Testis (tissue), 3 donors: ENCODE results near the gene SHBG. TPM values are rescaled to one million over a fixed set of nuclear protein-coding genes. Genes with fewer than 3 reads are reported as not detected.

Experiments
- DNase-seq: peaks from one replicate; pipeline ENCODE4 v3.0.0-alpha.2; 2019
- H3K27ac ChIP-seq, 2 donors: fragments of 200-600 bp; sonication (generic); one replicate each; pipeline ENCODE4 v1.5.1; 2019
- H3K27me3 ChIP-seq: fragments of 200-600 bp; sonication (generic); one replicate; pipeline ENCODE4 v1.5.1; 2019
- H3K36me3 ChIP-seq: fragments of 200-600 bp; sonication (generic); one replicate; pipeline ENCODE4 v1.5.1; 2017; ENCODE audit warnings: low read depth; ENCODE audit errors: missing control alignments
- H3K4me1 ChIP-seq: fragments of 200-600 bp; sonication (generic); one replicate; pipeline ENCODE4 v1.5.1; 2019
- H3K4me3 ChIP-seq, 2 donors: fragments of 200-600 bp; sonication (generic); one replicate each; pipeline ENCODE4 v1.5.1; 2017 to 2019
- H3K9me3 ChIP-seq: fragments of 200-600 bp; sonication (generic); one replicate; pipeline ENCODE4 v1.5.1; 2017
- POLR2A ChIP-seq: fragments of 450-650 bp; IDR thresholded peaks from one replicate; pipeline ENCODE4 v1.6.1; 2017; ENCODE audit warnings: antibody characterized with exemption, mild to moderate bottlenecking, moderate library complexity
- WGBS, 2 donors: methylation state at CpG; one replicate each; pipeline ENCODE4 v1.1.5; 2018; 5-methylcytosine and 5-hydroxymethylcytosine counted together
- intact Hi-C: fragments of 100-400 bp; cut with DNase I; formaldehyde crosslinking; loops from one replicate; pipeline ENCODE4 v1.15.1; 2023; ENCODE audit warnings: low total_unique reads
- polyA plus RNA-seq: library from polyadenylated mRNA; stranded (reverse); fragments of 350-450 nt; fragmentation: Illumina TruSeq; extraction: RNeasy Lipid Tissue Mini Kit (QIAGEN cat#74804); gene quantifications from one replicate; pipeline ENCODE4 v1.2.3, GENCODE V29; 2014; ENCODE audit warnings: low read depth, low replicate concordance; ENCODE audit not compliant: insufficient read depth
- total RNA-seq, 2 donors: library from RNA; depleted of rRNA; stranded (reverse); fragments of >200 nt; gene quantifications; one replicate each; pipeline ENCODE4 v1.2.3, GENCODE V29; 2016
- TF ChIP-seq, protein P1 (sequence below), 3 experiments: fragments of 450-650 bp in 2 of 3; fragments of 200-600 bp in 1 of 3; sonication (generic) in 1 of 3; IDR thresholded peaks; one replicate each; pipeline ENCODE4 v1.5.1; 2016 to 2019; ENCODE audit warnings: antibody characterized with exemption in 3 of 3, mild to moderate bottlenecking in 2 of 3, moderate library complexity in 1 of 3

The SHBG gene
- total and polyA plus RNA-seq, 3 donors from 2014 or later: 3.2 to 17.8 (median 6.1) TPM

DNA sequence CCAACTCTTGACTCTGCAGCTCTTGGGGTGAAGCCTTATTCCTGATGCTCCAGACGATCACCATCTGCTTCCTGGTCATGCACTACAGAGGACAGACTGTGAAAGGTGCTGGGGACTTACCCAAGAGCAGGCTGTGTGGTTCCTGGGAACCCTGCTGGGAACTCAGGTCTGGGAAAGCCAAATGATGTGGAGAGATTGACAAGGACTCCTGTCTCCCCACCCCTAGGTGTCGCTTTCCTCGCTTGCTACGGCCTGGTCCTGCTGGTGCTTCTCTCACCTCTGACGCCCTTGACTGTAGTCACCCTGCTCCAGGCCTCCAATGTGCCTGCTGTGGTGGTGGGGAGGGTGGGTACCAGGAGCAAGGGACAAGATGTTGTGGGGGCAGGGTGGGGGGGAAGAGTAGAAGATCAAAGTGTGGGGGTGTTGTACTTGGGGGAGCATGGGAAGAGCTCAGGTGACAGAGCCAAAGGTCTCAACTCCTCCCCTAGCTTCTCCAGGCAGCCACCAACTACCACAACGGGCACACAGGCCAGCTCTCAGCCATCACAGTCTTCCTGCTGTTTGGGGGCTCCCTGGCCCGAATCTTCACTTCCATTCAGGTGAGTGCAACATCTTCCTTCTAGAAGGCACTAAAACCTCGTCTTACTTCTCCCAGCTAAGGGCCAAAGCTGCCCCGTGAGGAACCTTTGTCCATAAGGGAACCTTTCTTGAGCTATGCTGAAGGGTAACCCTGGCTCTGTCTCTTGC is 43.1 kb upstream of the SHBG start:
- no peak for DNase-seq
- TF ChIP-seq, protein P1, sequence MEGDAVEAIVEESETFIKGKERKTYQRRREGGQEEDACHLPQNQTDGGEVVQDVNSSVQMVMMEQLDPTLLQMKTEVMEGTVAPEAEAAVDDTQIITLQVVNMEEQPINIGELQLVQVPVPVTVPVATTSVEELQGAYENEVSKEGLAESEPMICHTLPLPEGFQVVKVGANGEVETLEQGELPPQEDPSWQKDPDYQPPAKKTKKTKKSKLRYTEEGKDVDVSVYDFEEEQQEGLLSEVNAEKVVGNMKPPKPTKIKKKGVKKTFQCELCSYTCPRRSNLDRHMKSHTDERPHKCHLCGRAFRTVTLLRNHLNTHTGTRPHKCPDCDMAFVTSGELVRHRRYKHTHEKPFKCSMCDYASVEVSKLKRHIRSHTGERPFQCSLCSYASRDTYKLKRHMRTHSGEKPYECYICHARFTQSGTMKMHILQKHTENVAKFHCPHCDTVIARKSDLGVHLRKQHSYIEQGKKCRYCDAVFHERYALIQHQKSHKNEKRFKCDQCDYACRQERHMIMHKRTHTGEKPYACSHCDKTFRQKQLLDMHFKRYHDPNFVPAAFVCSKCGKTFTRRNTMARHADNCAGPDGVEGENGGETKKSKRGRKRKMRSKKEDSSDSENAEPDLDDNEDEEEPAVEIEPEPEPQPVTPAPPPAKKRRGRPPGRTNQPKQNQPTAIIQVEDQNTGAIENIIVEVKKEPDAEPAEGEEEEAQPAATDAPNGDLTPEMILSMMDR (IDR thresholded peaks at IDR 0.05): no peak
- no peak for TF ChIP-seq POLR2A
- Histone ChIP-seq H3K27me3 (no peaks in the 10 kb centered on the region), H3K4me1 (peaks cover 24% of the 10 kb centered on the region), H3K36me3 (no peaks in the 10 kb centered on the region), H3K9me3 (no peaks in the 10 kb centered on the region), H3K4me3 (no peak overlapping the region), H3K27ac (no peak overlapping the region)
- intact Hi-C loops: no loop called here
- WGBS, 2 donors: 80 to 94% methylated on average over 9 of the region's 9 CpGs

- no peaks in the 10 kb centered on the region for H3K27me3 ChIP-seq
- H3K36me3 ChIP-seq: no peaks in the 10 kb centered on the region
- intact Hi-C loops: no loop called here
- no peak for DNase-seq
- TF ChIP-seq, protein P1 (IDR thresholded peaks at IDR 0.05): no peak
- TF ChIP-seq POLR2A: no peak
- no peak overlapping the region for H3K4me3 ChIP-seq
- no peak overlapping the region for H3K27ac ChIP-seq
- WGBS, 2 donors: 76 to 78% methylated on average over 12 of the region's 12 CpGs
- peaks cover 17% of the 10 kb centered on the region for H3K4me1 ChIP-seq
- H3K9me3 ChIP-seq: no peaks in the 10 kb centered on the region
These were observed 42.3 kb upstream of the SHBG start for GRCh38 chr17:7587420-7588151.

DNA sequence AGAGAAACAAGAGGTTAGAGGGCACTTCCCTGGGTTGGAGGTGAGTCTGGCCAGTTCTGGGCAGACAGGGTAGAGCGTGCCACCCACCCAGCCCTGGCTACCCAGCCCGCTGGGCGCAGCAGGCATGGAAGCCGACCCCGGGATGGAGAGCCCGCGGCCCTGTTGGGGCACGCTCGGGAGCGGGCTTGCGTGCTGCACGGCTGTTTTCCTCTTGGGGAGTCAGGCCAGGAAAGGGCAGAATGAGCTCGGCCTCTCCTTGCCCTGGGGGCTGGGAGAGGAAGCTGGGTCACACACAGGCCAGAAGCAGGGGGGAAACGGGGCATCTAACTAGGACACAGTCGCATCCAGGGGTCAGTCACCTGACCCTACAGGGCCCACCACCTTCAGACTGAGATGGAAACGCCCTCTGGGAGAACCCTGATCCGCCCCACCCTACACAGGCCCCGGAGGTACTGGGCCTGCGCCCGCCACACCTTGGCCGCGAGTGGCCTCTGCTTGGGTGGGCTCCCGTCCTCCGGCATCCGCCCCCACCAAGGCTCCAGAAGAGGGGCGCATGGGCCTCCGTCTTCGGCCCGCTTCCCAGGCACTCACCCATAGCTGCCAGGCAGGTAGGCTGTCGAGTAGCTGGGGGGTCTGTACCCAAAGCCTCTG is 41.3 kb upstream of the SHBG start:
- intact Hi-C loops: no loop called here
- H3K27me3 ChIP-seq: no peaks in the 10 kb centered on the region
- peak overlapping the region; percentile 47 to 61 for H3K4me3 ChIP-seq
- no peaks in the 10 kb centered on the region for H3K9me3 ChIP-seq
- DNase-seq: no peak
- peak overlapping the region; percentile 28 to 53 for H3K27ac ChIP-seq
- TF ChIP-seq POLR2A: no peak
- TF ChIP-seq, protein P1 (IDR thresholded peaks at IDR 0.05): no peak
- H3K4me1 ChIP-seq: peaks cover 9% of the 10 kb centered on the region
- 37% methylated on average over 28 of the region's 30 CpGs; no CpG with 5 or more reads in 1 of the 2 donors for WGBS, 2 donors
- no peaks in the 10 kb centered on the region for H3K36me3 ChIP-seq

GRCh38 chr17:7589204-7589868 is 40.6 kb upstream of the SHBG start:
- intact Hi-C loops: no loop called here
- H3K36me3 ChIP-seq: no peaks in the 10 kb centered on the region
- DNase-seq: peak; percentile 90
- no peaks in the 10 kb centered on the region for H3K9me3 ChIP-seq
- H3K4me1 ChIP-seq: peaks cover 8% of the 10 kb centered on the region
- H3K27me3 ChIP-seq: no peaks in the 10 kb centered on the region
- H3K27ac ChIP-seq: peak overlapping the region; percentile 28 to 53
- WGBS, 2 donors: 20 to 39% methylated on average over 22 to 23 of the region's 56 CpGs
- no peak for TF ChIP-seq POLR2A
- TF ChIP-seq, protein P1 (IDR thresholded peaks at IDR 0.05): peak; percentile 81 to 89 (median 87)
- peak overlapping the region; percentile 47 to 61 for H3K4me3 ChIP-seq
